Measurements from ENCODE around the gene IL17B.

- TF ChIP-seq POLR2A (IDR thresholded peaks at IDR 0.05; ENCODE audit: control extremely low read depth in 1 of 2, low read depth in 2 of 2, low read length in 2 of 2) (no peak), FOSL1 (IDR thresholded peaks at IDR 0.05; ENCODE audit: insufficient read depth, low read depth, low read length) (no peak), JUN (IDR thresholded peaks at IDR 0.05; ENCODE audit: low read depth, low read length) (no peak), SIN3A (conservative IDR thresholded peaks at IDR 0.05 in 1 of 2, IDR thresholded peaks at IDR 0.05 in 1 of 2; ENCODE audit: low read depth in 1 of 2, low read length in 2 of 2) (no peak), RAD21 (IDR thresholded peaks at IDR 0.05 in 1 of 2, conservative IDR thresholded peaks at IDR 0.05 in 1 of 2; ENCODE audit: low read depth in 2 of 2, low read length in 2 of 2) (no peak), RBBP5 (IDR thresholded peaks at IDR 0.05; ENCODE audit: borderline replicate concordance, low read depth, low read length) (no peak), POLR2AphosphoS5 (IDR thresholded peaks at IDR 0.05; ENCODE audit: low read depth, low read length) (no peak)
- TF ChIP-seq, protein P1, sequence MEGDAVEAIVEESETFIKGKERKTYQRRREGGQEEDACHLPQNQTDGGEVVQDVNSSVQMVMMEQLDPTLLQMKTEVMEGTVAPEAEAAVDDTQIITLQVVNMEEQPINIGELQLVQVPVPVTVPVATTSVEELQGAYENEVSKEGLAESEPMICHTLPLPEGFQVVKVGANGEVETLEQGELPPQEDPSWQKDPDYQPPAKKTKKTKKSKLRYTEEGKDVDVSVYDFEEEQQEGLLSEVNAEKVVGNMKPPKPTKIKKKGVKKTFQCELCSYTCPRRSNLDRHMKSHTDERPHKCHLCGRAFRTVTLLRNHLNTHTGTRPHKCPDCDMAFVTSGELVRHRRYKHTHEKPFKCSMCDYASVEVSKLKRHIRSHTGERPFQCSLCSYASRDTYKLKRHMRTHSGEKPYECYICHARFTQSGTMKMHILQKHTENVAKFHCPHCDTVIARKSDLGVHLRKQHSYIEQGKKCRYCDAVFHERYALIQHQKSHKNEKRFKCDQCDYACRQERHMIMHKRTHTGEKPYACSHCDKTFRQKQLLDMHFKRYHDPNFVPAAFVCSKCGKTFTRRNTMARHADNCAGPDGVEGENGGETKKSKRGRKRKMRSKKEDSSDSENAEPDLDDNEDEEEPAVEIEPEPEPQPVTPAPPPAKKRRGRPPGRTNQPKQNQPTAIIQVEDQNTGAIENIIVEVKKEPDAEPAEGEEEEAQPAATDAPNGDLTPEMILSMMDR (IDR thresholded peaks at IDR 0.05; ENCODE audit: control extremely low read depth in 1 of 3, insufficient read depth in 1 of 3, low read depth in 1 of 3, low read length in 3 of 3), result no peak
Measured at GRCh38 chr5:149404746-149405549, 25.9 kb upstream of the IL17B start.

Data from H1 (cell line).